HG03280 (cell line): ENCODE measurements around the gene ZNF536.

Experiments used
- ATAC-seq: cut with Tn5 transposase; IDR thresholded peaks from one replicate; pipeline ENCODE4 v1.9.1; 2021; ENCODE audit warnings: mild to moderate bottlenecking, moderate library complexity; ENCODE audit not compliant: unreplicated experiment

The ZNF536 gene

DNA sequence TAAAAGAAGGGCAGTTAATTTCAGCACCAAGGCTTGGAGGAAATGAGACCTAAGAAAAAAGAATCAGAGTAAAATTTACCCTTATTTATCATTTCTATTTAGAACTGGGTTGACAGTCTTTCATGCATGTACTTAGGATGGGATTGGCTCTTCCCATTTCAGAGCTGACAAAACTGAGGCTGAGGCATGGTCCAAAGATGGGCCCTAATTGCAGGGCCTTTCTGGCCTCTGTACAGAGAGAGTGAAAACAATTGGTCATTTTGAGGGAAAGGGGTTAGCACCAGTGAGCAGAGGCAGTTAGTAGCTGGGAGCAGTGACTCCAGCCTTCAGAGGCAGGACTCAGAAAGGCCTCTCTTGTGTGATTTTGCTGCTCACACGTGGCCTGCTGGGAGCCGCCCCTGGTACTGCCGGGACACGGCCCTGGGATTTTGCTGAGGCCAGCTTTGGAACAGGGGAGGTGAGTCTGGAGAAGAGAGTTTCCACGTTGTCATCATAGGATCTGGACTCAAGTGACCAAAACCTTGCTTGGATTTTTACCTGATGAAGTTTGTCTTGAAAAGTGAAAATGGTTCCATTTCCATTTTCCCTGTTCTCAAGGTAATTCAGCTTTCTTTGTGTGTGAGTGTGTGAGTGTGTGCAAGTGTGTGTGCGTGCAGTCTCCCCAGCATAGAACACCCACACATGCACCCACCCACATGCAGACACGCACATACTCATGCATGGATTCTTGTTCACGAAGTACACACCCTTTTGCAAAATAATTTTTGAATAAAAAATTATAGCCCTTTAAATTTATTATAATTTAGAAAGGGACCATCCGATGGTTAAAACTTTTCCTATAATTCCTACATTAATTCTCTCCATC is at the start of gene ZNF536:
Gene ZNF536, plus strand, starts transcription at position 425 of the 865 bp plus-strand sequence. CDS start 71,179 bp downstream, outside the sequence.
- ATAC-seq: no peak

DNA sequence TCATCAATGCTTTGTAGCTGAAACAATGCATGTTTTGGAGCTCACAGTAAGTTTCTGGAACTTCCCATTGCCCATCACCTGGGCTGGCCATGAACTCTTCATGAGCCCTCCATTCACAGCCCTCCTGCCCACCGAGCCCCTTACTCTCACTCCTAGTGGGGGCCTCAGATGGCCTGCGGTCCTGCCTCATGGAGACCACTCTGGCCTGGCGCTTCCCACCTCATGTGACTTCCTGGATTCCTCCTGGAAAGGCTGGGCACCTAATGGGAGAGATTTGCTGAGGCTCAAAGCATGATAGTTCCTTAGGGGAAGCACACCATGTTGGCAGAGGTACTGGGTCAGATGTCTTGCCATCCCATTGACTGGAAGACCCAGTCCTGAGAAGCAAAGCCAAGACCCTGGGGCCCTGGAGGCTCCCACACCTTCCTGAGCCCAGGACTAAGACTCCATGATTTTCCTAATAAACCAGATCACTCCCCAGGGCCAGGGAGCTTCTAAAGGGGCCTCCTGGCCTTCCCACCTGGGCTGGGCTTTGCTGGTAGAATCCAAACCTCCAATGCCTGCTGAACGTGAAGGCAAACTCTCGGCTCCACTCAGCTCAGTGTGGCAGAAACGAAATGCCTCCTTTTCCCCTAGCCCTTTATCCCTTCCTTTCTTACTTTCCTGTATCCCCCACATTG is 49.4 kb upstream of the ZNF536 start:
- ATAC-seq: no peak

DNA sequence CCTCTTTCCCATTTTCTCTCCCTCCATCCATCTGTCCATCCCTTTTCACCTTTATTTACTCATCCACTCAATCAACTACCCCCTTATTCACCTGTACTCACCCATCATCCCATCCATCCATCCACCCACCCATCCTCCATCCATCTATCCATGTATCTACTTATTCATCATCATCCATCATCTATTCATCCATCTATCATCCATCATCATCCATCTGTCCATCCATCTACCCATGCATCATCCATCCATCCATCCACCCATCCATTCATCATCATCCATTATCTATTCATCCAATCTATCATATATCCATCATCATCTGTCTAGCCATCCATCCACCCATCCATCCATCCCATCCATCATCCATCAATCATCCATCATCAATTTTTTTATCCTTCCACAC is 48.3 kb upstream of the ZNF536 start:
- ATAC-seq: no peak

DNA sequence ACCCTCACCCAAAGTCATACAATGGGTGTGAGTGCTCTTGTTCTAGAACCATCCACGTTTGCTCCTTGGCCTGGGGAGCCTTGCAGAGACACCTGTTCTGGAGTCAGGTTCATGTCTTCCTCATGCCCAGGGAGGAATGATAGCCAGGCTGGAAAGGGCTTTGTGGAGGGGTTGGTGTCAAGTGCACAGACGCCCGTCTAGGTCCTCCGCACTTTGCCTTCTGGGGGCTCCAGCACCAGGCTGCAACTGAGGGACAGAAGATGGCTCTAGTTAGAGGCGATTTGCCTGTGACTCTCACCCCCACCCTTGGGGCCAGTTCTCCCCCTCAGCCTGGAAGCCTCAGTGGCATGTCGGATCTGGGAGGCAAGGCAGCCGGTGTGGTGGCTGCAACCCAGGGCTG is 47.2 kb upstream of the ZNF536 start:
- no peak for ATAC-seq

DNA sequence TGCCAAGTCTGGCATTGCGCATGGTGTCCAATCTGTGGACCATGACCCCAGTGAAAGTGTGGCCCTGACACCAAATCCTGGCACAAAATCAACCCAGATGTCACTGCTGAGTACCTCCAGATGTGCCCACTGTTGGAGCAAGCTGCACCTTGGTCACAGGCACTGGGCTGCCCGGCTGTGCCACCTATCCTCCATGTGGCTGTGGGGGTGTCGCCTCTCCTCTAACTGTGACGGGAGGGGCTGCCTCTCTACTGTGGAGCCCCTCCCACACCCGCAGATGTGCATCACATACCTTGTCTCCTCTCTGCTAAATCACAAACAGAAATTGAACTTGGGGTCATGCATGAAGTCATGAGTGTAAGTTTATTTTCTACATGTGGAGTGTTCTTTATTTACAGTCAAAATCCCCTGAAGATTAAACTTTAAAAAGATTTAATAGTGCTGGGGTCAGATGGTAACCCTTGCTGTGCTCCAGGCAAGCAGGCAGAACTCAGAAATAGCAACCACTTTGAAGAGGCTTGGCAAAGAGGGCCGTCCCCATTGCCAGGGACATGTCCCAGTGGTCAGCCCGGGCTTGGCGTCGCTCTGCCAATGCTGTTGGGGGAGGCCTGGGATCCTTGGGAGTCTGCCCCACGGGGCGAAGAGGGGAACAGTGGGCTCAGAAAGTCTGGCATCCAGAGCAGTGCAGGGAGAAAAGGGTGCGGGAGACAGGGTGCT is 46.4 kb upstream of the ZNF536 start:
- ATAC-seq: no peak

DNA sequence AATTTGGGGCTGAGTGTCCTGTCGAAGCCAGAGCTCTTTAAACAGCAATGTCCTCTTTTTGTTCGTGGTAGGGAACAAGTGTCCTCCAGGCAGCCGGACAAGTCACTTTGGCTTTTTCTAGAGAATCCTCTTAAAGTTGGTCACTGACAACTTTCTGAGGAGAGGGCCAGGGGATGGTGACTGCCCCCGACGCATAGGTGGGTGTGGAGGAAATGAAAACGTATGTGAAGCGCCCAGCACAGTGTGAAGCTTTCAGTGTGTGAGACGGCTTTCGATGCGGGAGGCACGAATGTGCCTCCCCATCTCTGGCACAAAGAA is 45.8 kb upstream of the ZNF536 start:
- no peak for ATAC-seq

DNA sequence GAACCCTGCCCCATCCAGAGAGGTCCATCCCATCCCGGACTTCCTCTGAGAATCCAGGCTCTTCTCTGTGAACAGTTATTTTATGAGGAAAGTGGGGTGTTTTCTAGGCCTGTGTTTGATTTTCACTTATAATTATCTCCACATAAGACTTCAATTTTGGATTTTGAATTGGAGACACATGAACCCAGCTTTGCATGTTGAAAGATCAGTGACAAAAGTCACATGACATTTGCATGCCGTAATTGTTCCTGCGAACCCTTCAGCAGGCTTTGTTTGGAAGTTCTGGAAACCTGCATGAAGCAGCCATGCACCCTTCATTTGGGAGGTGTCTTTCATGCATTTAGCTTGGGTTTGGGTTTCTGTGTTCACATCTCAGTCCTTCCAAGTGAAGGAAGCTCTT is 44.9 kb upstream of the ZNF536 start:
- ATAC-seq: no peak

DNA sequence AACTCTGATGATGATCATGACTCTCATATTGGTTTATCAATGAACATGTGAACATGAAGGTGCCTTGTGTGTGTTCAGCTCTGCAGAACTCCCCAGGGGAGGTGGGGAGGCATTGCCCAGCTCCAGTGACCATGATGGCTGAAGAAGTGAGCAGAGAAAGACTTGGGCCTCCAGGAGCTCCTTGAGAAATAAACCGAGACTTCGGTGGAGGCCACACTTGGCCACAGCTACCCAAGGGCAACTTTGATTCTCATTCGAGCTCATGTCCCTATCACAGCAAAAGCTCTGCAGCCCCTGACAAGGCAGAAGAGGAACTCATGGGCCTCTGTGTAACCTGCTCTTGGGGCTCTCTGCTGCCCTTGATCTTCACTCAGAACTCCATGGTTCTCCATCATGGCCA is 44.1 kb upstream of the ZNF536 start:
- no peak for ATAC-seq

DNA sequence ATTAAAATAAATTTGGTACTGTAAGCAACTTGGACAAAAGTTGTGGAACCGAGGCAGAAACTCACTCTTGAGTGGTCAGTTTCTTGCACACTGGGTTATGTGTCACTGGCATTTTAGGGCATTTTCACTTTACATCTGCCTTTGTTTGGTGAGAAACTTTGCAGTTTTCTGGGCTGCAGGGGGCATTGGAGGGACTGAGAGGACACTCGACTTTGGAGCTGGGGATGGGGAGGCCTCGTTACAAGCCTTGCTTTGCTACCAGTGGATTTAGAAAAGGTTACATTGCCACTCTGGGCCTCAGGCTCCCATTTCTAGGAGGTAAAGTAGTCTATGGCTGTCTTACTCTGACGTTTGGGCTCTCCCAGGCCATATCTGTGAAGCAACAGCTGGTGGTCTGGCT is 41.9 kb upstream of the ZNF536 start:
- ATAC-seq: no peak

DNA sequence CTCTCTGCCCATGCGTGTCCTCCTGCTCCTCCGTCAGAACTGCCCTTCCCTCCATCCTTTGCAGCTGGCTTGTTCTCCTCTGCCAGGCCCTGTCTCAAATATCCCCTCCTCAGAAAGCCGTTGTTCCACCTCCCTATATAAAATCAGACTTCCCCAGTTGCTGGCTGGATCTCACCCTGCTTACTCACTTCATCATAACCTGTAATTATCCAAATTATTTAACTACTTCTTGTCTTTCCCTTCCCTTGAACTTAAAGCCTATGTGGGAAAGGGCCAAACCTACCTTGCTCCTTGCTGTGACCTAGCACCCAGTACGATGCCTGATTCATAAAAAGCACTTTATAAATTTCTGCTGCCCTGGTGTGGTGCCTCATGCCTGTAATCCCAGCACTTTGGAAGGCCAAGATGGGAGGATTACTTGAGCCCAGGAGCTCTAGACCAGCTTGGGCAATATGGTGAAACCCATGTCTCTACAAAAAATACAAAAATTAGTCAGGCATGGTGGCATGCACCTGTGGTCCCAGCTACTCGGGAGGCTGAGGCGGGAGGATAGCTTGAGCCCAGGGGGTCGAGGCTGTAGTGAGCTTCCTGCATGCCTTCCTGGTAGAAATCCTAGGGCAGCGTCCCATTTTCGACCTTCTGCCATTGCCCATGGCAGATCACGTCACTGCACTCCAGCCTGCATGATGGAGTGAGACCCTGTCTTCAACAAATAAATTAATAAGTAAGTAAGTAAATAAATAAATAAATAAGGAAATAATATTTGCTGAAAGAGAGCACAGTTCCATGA is 39.5 kb upstream of the ZNF536 start:
- ATAC-seq: no peak

DNA sequence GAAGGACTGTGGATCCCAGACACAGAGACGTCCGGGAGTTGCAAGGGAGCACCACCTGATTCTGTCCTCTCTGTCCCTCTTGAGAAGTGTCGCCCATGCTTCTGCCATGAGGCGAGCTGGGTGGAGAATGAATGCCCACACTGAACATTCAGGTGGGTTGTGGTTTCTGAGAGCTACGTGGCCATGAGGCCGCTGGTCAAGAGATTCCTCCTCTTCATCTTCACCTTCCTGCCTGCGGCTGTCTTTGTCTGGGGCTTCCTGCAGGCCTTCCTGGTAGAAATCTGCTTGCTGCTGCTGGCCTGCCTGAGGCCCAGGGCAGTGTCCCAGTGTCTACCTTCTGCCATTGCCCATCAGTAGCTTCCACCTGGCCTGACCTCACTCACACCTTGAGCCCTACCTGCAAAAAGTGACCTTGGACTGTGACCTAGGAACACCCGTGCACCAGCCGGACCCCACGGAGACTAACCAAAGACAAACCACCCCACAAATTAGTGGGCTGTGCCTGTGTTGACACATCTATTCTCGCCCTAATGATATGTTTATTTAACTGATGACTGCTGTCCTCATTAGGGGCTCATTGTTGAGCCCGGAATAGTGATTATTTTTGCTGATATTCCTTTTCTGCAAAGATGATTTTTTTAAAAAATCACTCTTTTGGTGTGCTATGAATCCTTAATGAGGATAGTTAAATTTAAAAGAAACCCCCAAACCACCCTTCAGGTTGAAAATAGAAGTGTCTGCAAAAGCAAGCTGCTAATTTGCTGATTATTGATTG is 38.7 kb upstream of the ZNF536 start:
- ATAC-seq: no peak

DNA sequence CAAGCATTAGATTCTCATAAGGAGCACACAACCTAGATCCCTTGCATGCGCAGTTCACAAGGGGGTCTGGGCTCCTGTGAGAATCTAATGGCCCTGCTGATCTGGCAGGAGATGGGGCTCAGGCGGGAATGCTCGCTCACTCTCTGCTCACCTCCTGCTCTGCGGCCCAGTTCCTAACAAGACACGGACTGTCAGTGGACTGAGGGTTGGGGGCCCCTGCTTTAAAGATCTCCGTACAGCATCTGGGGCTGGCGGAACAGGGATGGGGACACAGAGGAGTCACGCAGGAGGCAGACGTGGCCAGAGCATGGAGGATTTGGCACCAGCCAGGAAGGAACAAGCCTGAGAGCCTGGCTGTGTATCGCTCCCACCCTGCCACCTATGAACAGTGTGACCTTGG is 37.3 kb upstream of the ZNF536 start:
- no peak for ATAC-seq

DNA sequence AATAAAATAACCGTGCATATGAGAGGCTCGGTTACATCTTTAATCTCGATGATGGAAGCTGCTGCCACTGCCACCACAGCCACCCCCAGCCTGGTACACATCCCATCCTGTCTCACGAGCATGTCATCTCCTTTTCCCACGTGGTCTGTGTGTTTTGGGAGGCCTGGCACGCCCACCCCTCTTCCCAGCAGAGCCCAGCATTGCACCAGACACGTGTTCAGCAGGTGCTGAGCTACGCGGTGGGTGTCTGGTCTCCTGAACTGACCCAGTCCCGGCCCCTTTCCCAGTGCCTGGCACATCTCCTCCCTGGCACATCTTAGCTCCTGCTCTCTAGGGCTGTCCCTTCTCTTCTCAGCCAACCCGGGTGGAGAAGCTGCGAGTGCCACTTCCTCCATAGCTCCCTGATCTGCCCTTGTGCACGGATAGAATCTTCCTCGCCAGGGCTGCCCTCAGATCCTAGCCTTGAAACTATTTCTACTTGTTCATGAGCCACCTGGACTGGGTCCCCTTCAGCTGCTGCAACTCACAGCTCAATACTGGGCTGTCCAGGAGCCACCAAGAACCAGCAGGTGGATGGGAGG is 36.8 kb upstream of the ZNF536 start:
- ATAC-seq: no peak

DNA sequence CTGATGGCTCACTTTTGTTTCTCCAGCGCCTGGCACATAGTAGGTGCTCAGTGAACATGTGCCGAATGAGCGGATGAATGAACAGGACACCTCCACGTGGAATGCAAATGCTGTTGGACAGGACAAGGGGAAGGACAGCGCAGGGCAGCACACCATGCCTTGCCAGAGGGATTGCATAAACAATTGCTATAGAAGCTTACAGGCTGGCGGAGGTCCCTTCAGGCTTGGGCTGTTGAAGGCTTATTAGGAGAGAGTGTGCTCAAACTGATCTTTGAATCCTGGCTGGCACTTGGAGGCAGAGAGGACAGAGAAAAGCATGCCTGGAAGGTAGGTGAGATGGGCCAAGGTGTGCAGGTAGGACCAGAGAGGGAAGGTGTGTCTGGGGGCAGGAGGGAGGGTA is 35.9 kb upstream of the ZNF536 start:
- no peak for ATAC-seq

DNA sequence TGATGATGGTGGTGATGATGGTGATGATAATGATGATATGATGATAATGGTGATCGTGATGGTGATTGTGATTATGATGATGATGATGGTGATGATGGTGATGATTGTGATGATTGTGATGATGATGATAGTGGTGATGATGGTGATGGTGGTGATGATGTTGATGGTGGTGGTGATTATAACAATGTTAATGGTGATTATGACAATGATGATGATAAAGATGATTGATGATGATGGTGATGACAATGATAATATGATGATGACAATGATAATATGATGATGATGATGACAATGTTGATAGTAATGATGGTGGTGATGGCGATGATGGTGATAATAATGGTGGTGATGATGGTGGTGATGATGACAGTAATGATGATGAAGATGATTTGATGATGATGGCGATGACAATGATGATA is 34.1 kb upstream of the ZNF536 start:
- no peak for ATAC-seq

DNA sequence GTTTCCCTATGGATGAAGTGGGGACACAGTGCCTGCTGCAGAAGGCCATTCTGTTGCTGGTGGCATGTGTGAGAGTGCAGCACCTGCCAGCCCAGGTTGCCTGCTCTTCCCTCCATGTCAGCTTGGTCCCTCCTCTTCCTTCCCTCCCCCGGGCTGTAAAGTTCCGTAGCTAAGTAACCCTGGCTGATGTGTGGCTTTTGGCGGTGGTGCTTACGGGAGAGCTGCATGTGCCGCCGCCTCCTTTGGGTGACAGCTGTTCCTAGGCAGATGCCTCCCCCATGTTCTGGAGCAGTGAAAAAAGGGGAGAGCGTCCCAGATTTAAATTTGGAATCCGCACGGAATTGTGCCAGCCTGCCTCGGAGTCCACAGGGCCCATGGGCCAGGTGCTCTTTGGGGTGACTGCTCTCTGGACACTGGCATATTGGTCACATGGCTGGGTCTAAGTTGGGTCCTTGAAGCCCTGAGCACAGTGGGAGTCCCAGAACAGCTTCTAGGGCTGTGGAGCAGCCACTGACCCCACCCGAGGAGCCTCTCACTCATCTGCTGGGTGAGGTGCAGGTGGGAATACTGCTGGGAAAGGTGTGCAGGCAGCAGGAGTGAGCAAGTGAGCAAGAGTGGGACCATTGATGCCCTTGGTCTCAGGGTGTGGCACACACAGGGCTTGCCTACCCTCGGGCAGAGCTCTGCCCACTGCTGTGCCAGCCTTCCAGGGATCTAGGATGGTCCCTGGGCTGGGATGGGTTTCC is 33.1 kb upstream of the ZNF536 start:
- no peak for ATAC-seq

DNA sequence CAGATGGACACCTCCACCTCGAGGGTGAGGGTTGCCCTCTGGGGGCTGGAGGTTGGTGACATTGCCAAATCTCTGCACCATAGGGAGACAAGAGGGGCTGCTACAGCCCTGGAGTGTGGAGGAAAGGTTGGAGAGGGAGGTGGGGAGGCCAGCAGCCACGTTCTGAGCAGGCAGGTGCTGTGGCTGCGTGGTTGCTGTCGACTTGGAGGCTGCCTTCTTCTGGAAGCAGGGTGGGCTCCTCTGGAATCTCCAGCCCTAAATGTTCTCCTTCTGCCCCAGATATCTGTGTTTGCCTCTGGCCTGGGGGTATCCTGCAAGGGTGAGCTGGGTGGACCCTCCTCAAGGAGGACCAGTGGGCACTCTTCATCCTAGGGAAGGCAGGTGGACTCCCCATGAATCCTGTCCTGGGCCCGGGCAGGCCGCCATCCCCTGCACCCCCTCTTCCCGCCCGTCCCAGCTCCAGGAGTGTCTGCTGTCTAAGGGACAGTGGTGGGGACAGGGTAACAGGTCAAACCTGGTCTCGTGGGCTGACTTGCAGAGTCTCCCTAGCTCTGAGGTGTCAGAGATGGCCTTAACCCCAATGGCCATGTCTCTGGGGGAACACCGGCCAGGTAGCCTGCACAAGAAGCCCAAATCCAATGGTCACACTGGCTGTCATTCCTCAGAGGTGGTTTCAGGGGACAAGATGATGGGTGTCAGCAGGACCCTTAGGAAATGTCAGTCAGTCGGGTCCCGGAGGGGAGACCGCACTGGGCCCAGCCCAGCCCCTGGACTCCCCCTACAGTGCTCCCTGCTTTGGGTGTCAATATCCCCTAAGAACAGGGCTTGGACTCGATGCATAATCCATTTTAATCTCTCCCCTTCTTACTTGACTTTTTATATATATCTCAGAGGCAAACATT is 32.3 kb upstream of the ZNF536 start:
- ATAC-seq: no peak
